GM18526 (cell line): ENCODE data around the gene BRCA1.

ENCODE experiments used
- POLR2A ChIP-seq: IDR thresholded peaks from 3 replicates; pipeline ENCODE4 v1.6.1; 2011; ENCODE audit not compliant: insufficient read length; ENCODE audit errors: extremely low read depth

BRCA1 gene

DNA sequence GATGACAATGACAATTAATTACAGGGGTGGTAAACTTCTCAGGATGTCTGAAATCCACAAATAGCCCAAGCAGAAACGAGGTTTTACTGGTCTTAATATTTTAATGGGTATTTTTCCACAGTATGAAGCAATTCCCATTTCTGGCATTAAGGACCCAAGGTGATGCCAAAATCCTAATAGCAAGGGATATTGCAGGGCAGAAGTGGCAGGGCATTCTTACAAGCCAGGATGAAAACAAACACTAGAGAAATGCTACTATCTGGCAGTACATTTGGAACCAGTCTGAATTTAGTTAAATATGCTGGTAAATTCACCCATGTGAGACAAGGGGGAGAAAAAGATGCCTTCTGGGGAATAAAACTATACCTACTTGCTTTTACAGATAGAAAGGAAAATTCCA is 54.9 kb downstream of the BRCA1 start:
- TF ChIP-seq POLR2A = no peak

DNA sequence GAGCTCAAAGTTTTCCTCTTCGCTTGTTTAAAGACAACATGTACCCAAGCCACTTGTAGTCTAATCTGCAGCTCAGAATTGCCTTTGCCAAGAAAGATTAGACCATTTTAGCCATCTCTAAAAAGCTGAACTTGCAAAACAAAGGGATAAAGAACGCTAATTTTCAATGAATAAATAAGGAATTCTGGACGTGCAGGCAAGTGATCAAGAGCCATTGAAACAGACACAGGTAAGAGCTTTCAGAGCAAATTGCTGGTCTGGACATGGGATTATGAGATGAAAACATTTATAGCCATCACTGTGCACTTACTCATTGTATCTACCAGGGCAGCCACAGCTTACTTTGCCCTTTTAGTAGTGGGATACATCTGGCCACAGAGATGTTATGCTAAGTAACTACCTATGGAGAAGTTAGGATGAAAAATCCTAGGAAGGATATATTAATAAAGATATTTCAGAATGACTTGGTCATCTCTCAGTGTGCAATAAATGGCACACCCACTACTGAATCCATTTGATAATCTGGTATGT is 55.7 kb downstream of the BRCA1 start:
- TF ChIP-seq POLR2A = no peak

DNA sequence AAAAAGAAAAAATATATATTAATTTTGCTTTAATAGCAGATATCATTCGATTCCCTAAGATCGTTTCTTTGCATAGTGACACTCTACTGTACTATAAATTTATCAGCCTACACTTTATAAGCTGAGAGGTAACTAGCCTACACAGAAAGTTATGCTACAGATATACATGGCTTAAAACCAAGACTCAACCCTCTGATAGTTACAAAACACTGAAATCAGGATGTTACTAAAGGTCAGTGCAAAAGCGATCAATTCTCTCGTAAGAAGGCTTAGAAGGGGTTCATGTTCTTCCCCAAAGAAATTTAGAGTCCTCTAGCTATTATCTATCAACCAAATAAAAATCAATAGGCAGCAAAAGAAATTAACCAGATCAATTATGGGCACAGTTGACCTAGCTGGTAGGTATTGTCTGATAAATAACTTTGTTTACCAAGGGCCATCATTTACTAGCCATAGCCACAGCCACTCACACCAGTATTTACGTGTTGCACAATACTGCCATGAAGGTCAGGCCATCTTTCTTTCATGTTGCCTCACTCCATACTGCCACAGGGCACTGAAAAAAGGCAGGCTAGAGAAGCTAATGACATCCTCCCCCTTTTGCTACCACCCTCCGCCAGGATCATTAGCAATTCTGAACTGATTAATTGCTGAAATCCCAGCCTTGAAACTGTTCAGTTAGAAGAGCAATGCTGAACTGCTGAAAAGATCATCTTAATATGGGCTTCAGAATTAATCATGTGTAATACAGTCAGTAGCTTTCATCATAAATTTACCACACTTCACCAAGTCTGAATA is 56.4 kb downstream of the BRCA1 start:
- no peak for TF ChIP-seq POLR2A

DNA sequence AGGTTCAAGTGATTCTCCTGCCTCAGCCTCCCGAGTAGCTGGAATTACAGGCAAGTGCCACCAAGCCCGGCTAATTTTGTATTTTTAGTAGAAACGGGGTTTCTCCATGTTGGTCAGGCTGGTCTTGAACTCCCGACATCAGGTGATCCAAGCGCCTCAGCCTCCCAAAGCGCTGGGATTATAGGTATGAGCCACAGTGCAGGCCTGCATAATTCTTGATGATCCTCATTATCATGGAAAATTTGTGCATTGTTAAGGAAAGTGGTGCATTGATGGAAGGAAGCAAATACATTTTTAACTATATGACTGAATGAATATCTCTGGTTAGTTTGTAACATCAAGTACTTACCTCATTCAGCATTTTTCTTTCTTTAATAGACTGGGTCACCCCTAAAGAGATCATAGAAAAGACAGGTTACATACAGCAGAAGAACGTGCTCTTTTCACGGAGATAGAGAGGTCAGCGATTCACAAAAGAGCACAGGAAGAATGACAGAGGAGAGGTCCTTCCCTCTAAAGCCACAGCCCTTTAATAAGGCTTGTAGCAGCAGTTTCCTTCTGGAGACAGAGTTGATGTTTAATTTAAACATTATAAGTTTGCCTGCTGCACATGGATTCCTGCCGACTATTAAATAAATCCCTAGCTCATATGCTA is 62.1 kb downstream of the BRCA1 start:
- no peak for TF ChIP-seq POLR2A

DNA sequence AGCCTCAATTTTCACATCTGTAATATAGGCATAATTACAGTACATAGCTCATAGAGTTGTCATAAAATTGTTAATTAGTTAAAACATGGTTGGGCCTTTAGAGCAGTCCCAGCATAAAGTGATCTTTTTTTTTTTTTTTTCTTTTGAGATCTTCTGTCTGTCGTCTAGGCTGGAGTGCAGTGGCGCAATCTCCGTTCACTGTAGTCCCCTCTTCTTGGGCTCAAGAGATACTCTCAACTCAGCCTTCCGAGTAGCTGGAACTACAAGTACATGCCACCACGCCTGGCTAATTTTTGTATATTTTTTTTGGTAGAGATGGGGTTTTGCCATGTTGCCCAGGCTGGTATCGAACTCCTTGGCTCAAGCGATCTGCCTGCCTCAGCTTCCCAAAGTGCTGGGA is 69.1 kb downstream of the BRCA1 start:
- TF ChIP-seq POLR2A = no peak

DNA sequence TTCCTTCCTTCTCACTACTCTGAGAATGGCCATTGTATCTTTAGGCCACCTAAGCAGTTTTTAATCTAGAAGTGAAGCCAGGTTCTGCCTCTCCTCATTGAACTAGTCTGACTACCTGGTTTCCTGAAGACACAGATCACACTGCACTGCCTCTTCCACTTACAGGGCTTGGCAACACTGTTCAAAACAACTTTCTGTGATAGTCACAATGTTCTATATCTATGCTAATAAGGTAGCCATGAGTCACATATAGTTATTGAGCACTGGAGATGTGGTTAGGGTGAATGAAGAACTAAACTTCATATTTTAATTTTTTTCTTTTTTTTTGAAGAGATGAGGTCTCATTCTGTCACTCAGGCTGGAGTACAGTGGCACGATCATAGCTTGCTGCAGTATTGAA is 73.2 kb downstream of the BRCA1 start:
- TF ChIP-seq POLR2A = no peak

DNA sequence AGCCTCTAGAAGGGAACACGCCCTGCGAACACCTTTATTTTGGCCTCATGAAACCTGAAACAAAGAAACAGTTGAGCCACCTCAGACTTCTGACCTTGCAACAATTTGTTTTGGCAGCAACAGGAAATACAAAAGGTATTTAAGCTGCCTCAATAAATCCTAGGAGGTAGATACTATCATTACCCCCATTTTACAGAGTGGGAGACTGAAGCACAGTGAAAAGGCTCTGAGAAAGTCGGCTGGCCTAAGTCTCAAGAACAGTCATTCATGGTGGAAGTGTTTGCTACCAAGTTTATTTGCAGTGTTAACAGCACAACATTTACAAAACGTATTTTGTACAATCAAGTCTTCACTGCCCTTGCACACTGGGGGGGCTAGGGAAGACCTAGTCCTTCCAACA is 81.1 kb downstream of the BRCA1 start:
- no peak for TF ChIP-seq POLR2A

DNA sequence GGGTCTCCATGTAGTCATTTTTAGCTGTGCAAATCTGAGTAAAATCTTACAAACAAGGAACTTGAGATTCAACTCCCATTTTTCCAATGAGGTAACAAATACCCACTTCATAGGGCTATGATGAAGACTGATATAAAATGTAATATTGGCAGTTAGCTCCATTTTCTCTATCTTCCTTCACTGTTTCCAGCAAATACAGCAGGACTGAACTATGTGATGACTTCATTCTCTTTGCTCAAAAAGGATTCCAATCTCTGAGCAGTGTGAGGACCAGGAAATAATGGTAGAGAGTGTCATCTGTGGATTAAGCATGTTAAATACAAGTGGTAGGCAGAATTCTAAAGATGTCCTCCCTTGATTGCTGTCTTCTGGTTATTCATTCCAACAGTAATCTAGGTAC is 81.9 kb downstream of the BRCA1 start:
- no peak for TF ChIP-seq POLR2A

DNA sequence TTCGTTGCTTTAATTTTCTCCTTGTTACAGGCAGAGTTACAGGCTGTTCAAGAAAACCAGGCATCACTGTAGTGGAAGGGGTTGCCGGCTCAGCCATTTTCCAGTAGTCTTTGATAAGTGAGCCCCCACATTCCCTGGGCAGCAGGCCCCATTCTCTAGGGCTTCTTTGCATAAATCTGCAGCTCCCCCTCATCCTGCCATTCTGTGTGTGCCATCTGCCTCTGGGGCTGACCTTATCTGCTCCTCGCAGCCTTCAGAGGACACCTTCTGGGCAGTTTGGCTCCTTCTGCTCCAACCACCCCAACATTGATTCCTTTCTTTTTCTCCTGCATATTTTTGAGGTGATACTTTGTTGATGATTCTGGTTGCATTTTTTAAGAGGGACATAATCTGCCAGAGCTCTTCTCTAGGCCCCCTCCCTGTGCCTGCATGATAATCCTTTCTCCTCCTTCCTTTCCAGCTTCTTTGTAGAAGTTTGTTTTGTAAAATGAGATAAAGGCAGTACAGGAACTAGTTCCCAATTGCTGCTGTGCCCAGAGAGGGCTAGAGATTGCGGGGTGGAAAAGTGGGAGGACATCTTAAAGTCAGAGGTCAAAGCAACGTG is 83.0 kb downstream of the BRCA1 start:
- TF ChIP-seq POLR2A = no peak

DNA sequence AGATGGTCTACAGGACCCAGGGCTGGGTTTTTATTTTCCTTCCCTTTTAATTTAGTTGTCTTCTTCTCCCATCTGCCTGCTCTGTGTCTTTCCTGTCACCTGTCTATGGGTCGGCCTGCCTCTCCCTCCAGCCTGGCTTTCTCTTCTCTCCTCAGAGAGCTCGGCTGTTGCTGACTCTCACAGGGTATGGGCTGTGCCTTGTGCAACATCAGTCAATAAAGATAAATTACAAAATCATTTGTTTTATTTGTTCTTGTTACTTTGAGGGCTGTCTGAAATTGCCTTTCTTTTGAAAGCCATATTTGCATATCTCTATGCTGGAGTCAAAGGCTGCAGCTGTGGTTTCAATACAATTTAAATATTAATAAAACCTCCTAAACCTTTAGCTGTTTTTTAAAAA is 84.5 kb downstream of the BRCA1 start:
- TF ChIP-seq POLR2A = no peak

DNA sequence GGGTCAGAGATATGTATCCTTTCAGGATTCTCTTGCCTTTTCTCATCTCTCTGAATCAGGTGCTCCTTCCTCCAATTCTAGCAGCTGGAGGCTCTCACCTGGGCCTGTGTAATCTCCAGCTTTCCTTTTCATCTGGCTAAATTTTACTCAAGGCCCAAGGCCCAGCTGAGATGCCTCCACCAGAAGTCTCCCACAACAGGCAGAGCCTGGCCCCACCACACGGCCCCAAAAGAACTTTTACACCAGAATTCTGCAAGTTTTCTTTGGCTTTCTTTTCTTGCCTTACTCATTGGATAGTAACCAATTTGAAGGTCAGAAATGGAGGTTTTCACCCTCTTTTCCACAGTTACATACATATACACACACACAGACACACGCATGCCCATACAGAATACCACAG is 85.5 kb downstream of the BRCA1 start:
- TF ChIP-seq POLR2A = no peak

DNA sequence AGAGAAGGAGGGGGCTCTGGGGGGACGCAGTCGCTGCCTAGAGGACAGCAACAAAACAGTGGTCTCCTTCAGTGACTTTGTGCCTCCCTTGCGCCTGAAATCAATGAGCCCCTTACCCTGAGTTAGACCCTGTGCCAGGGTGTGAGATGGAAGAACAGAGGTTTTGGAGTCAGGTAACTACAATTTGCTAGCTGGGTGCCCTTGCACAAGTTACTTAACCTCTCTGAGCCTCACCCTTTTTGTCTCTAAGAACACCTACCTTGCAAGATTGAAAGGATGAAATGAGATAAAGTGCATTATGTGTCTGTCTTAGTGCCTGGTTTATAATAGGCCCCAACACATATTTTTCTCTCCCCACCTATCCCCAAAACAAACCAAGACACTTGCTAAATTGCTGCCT is 90.3 kb downstream of the BRCA1 start:
- TF ChIP-seq POLR2A = no peak

DNA sequence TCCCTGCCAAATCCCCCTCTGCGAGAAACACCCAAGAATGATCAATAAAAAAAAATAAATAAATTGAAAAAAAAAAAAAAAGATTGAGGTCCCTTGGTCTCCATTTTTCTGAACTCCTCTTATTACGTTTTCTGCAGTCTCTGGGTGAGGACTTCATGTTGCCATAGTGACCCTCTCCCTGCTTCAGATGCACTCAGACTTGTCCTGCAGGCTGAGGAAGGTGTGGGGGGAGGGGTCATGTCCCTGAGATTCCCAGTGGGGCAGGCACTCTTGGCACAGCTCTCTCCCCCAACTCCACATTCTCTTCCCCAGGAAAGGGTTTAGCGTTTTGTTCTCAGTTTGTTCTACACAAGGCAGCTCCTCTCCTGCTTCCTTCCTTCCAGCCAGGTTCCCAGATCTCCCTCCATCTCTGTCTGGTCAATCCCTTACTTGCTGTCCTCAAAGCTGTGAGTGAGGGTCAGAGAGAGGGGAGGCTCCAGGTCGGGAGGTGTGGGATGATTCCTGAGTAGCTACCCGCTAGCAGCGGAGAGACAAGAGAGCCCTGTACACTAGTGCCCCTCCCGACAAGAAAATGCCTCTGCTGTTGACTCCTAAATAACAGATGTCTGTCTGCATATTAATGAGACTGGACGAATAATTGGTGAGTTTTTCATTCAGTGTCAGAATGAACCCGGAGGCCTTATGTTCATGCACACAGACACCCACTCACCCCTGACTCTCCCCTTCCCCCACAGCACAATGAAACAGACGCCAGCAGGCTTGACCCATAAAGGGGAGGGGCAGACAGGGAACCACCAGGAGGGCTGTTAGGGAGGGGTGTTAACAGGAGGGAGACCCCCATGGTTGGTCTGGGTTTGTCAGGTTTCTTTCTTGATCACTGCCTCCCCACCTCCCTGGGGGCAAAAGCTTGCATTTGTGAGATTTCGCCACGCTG is 90.9 kb downstream of the BRCA1 start:
- TF ChIP-seq POLR2A = no peak

DNA sequence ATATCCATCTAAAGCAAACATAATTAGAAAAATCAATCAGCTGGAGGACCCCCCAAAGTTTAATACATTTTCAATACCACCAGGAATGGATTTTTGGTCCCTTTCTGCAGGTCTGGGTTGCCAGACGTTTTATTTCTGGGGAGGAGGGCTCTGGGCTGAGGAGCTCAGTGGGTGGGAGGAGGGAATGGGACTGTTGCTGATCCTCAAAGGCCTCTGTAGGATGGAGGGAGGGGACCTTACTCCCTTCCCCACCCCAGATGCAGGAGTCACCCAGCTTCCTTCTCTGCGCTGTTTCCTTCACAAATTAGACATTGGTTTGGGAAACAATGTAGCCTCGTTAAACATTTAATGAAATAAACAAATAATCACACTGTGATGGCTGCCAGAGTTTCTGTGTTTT is 93.5 kb downstream of the BRCA1 start:
- no peak for TF ChIP-seq POLR2A

DNA sequence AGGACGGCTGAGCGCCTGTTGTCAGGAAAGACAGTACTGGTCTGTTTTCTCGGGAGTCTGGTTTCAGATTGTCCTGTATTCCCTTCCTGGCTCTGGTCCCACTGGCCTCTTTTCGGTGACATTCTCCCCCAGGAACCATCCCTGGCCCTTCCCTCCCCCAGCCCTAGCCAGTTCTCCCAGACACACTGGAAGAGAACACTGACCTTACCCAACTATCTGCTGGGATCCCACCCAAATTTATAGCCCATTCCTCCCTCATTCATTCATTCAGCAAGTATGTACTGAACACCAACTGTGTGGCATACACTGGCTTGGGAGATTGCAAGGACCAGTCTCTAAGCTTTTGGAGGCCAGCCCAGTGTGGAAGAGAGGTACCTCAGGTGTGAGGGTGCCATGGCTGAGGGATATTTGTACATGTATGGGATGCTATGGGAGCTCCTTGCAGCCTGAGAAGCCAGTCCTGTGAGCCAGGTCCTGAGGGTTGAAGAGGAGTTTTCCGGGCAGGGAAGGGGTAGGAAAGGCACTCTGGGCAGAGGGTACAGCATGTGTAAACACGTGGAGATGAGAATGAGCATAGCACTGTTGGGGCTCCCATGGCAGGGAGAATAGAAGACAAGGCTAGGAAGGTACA is 94.9 kb downstream of the BRCA1 start:
- no peak for TF ChIP-seq POLR2A
